ENCODE measurements around the gene MAN1C1. TPM values are rescaled to one million over a fixed set of nuclear protein-coding genes. Genes with fewer than 3 reads are reported as not detected.

The MAN1C1 gene
- total RNA-seq, 4 donors from 2014 or later: 5.0 to 31.1 (median 7.9) TPM

GRCh38 chr1:25804244-25804963, 187.8 kb downstream of the MAN1C1 start:
- H3K4me1 ChIP-seq: peaks cover 0 to 5% of the 10 kb centered on the region in 2 donors
- intact Hi-C loops (cut with DNase I; ENCODE audit: low total_unique reads): no loop called here
- no peaks in the 10 kb centered on the region for H3K36me3 ChIP-seq
- H3K27ac ChIP-seq: peak overlapping the region; percentile 53 to 66
- TF ChIP-seq POLR2A (IDR thresholded peaks at IDR 0.05): no peak
- TF ChIP-seq CTCF (IDR thresholded peaks at IDR 0.05): no peak
- no peaks in the 10 kb centered on the region for H3K27me3 ChIP-seq
- H3K9me3 ChIP-seq: no peaks in the 10 kb centered on the region
- DNase-seq: no peak
- H3K4me3 ChIP-seq: no peak overlapping the region

DNA sequence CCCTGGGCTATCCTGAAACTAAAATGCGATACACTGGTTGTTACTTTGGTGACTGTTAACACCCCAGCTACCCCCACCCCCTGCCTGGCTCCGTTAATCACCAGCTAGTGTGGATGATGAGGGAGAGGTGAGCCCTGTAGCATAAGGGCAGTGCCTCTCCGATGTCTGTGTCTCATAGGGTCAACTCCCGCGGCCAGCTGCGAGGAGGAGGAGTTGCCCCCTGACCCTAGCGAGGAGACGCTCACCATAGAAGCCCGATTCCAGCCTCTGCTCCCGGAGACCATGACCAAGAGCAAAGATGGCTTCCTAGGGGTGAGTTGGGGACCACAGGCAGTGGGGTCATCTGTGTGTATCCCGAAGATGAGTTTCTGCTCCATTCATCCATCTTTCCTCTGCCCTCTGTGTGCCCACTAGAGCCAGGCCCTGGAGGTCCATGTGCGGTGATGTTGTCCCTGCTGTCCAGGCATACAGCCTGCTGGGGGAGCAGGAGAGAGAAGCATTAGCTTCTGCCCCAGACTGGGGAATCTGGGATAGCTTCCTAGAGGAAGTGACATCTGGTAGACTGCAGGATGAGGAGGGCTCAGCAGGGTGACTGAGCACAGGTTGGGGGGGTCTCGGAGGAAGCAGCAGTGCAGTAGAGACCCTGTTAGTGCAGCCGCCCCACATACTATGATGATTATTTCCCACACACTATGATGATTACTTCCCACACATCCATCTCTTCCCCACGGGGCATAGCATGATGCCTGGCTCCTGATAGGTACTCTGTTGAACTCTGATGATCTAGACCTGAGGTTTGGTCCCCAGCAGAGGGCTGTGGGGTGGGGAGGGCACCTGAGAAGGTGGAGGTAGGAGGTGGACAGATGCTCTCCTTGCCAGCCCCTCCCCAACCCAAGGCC, 188.6 kb downstream of the MAN1C1 start:
- TF ChIP-seq CTCF (IDR thresholded peaks at IDR 0.05) (no peak), POLR2A (IDR thresholded peaks at IDR 0.05) (no peak)
- H3K4me1 ChIP-seq: peaks cover 0 to 5% of the 10 kb centered on the region in 2 donors

GRCh38 chr1:25805863-25806225, 189.3 kb downstream of the MAN1C1 start:
- no peaks in the 10 kb centered on the region for H3K36me3 ChIP-seq
- H3K27me3 ChIP-seq: no peaks in the 10 kb centered on the region
- H3K9me3 ChIP-seq: no peaks in the 10 kb centered on the region
- H3K27ac ChIP-seq: peak overlapping the region; percentile 53 to 66
- TF ChIP-seq CTCF (IDR thresholded peaks at IDR 0.05): no peak
- TF ChIP-seq POLR2A (IDR thresholded peaks at IDR 0.05): no peak
- intact Hi-C loops (cut with DNase I; ENCODE audit: low total_unique reads): no loop called here
- peaks cover 0 to 5% of the 10 kb centered on the region in 2 donors for H3K4me1 ChIP-seq
- no peak overlapping the region for H3K4me3 ChIP-seq
- DNase-seq: no peak

More for the DNA sequence above, 188.6 kb downstream of the MAN1C1 start:
- intact Hi-C loops (cut with DNase I; ENCODE audit: low total_unique reads): no loop called here
- Histone ChIP-seq H3K4me3 (no peak overlapping the region), H3K27me3 (no peaks in the 10 kb centered on the region), H3K27ac (peak overlapping the region; percentile 53 to 66), H3K36me3 (no peaks in the 10 kb centered on the region), H3K9me3 (no peaks in the 10 kb centered on the region)
- DNase-seq: no peak

- DNase-seq: peak; percentile 55 to 66
- Histone ChIP-seq H3K4me1 (peaks cover 0 to 5% of the 10 kb centered on the region in 2 donors), H3K4me3 (no peak overlapping the region), H3K27ac (peak overlapping the region; percentile 53 to 66), H3K9me3 (no peaks in the 10 kb centered on the region), H3K27me3 (no peaks in the 10 kb centered on the region), H3K36me3 (no peaks in the 10 kb centered on the region)
- intact Hi-C loops (cut with DNase I; ENCODE audit: low total_unique reads): no loop called here
- no peak for TF ChIP-seq POLR2A (IDR thresholded peaks at IDR 0.05)
- no peak for TF ChIP-seq CTCF (IDR thresholded peaks at IDR 0.05)
Observed at GRCh38 chr1:25806418-25806817, 189.8 kb downstream of the MAN1C1 start.

Data from uterus (tissue), 4 donors.